ENCODE data around the gene ARAP2. TPM values are rescaled to one million over a fixed set of nuclear protein-coding genes. Genes with fewer than 3 reads are reported as not detected.

The ARAP2 gene
- total RNA-seq, 1 donor from 2014 or later, result 0.93 TPM

GRCh38 chr4:36286481-36286871 is 42.2 kb upstream of the ARAP2 start:
- H3K4me1 Mint-ChIP-seq, result peaks cover 29% of the 10 kb centered on the region

GRCh38 chr4:36285784-36286480 is 41.6 kb upstream of the ARAP2 start:
- H3K4me3 Mint-ChIP-seq, result no peak overlapping the region
- peaks cover 29% of the 10 kb centered on the region for H3K4me1 Mint-ChIP-seq
- no peak for TF ChIP-seq CTCF (conservative IDR thresholded peaks at IDR 0.05)
- no peaks in the 10 kb centered on the region for H3K36me3 Mint-ChIP-seq (ENCODE audit: low read depth)
- H3K9me3 Mint-ChIP-seq, result peaks cover 7% of the 10 kb centered on the region
- H3K27me3 Mint-ChIP-seq (ENCODE audit: low read depth), result no peaks in the 10 kb centered on the region
- no peak for DNase-seq (ENCODE audit: low read depth, low spot score)
- H3K27ac Mint-ChIP-seq (ENCODE audit: unreplicated experiment), result no peak overlapping the region

More at GRCh38 chr4:36286481-36286871, 42.2 kb upstream of the ARAP2 start:
- H3K4me3 Mint-ChIP-seq, result no peak overlapping the region
- H3K27me3 Mint-ChIP-seq (ENCODE audit: low read depth), result no peaks in the 10 kb centered on the region
- DNase-seq (ENCODE audit: low read depth, low spot score), result no peak
- H3K9me3 Mint-ChIP-seq, result peaks cover 7% of the 10 kb centered on the region
- no peaks in the 10 kb centered on the region for H3K36me3 Mint-ChIP-seq (ENCODE audit: low read depth)
- TF ChIP-seq CTCF (conservative IDR thresholded peaks at IDR 0.05), result no peak
- no peak overlapping the region for H3K27ac Mint-ChIP-seq (ENCODE audit: unreplicated experiment)

GRCh38 chr4:36283912-36284465 is 39.7 kb upstream of the ARAP2 start:
- H3K36me3 Mint-ChIP-seq (ENCODE audit: low read depth), result no peaks in the 10 kb centered on the region
- no peak for DNase-seq (ENCODE audit: low read depth, low spot score)
- no peak for TF ChIP-seq CTCF (conservative IDR thresholded peaks at IDR 0.05)
- H3K9me3 Mint-ChIP-seq, result peaks cover 7% of the 10 kb centered on the region
- peak overlapping the region; percentile 20 for H3K4me3 Mint-ChIP-seq
- H3K4me1 Mint-ChIP-seq, result peaks cover 38% of the 10 kb centered on the region
- peak overlapping the region; percentile 7 for H3K27ac Mint-ChIP-seq (ENCODE audit: unreplicated experiment)
- H3K27me3 Mint-ChIP-seq (ENCODE audit: low read depth), result no peaks in the 10 kb centered on the region

- no peak overlapping the region for H3K27ac Mint-ChIP-seq (ENCODE audit: unreplicated experiment)
- no peak for DNase-seq (ENCODE audit: low read depth, low spot score)
- peaks cover 7% of the 10 kb centered on the region for H3K9me3 Mint-ChIP-seq
- no peak overlapping the region for H3K4me3 Mint-ChIP-seq
- TF ChIP-seq CTCF (conservative IDR thresholded peaks at IDR 0.05), result no peak
- no peaks in the 10 kb centered on the region for H3K36me3 Mint-ChIP-seq (ENCODE audit: low read depth)
- H3K27me3 Mint-ChIP-seq (ENCODE audit: low read depth), result no peaks in the 10 kb centered on the region
- peaks cover 38% of the 10 kb centered on the region for H3K4me1 Mint-ChIP-seq
Measured at GRCh38 chr4:36282503-36283030, 38.3 kb upstream of the ARAP2 start.

- TF ChIP-seq CTCF (conservative IDR thresholded peaks at IDR 0.05), result no peak
- Mint-ChIP-seq H3K36me3 (ENCODE audit: low read depth) (no peaks in the 10 kb centered on the region), H3K4me3 (no peak within 1 kb of the TSS), H3K27ac (ENCODE audit: unreplicated experiment) (no peak within 1 kb of the TSS), H3K9me3 (peaks cover 7% of the 10 kb centered on the region), H3K27me3 (ENCODE audit: low read depth) (no peaks in the 10 kb centered on the region), H3K4me1 (peaks cover 38% of the 10 kb centered on the region)
- DNase-seq (ENCODE audit: low read depth, low spot score), result no peak
Measured at GRCh38 chr4:36281384-36282106, 37.2 kb upstream of the ARAP2 start, which contains the start of gene DTHD1. Gene DTHD1, plus strand, starts transcription at chr4:36281616. Its CDS starts 143 bp downstream, at chr4:36281759.
